Measurements from ENCODE around the gene ITGB7. TPM values are rescaled to one million over a fixed set of nuclear protein-coding genes. Genes with fewer than 3 reads are reported as not detected.

ITGB7 gene
- total and polyA plus RNA-seq, 12 donors: 0.55 to 8.4 (median 1.1) TPM

DNA sequence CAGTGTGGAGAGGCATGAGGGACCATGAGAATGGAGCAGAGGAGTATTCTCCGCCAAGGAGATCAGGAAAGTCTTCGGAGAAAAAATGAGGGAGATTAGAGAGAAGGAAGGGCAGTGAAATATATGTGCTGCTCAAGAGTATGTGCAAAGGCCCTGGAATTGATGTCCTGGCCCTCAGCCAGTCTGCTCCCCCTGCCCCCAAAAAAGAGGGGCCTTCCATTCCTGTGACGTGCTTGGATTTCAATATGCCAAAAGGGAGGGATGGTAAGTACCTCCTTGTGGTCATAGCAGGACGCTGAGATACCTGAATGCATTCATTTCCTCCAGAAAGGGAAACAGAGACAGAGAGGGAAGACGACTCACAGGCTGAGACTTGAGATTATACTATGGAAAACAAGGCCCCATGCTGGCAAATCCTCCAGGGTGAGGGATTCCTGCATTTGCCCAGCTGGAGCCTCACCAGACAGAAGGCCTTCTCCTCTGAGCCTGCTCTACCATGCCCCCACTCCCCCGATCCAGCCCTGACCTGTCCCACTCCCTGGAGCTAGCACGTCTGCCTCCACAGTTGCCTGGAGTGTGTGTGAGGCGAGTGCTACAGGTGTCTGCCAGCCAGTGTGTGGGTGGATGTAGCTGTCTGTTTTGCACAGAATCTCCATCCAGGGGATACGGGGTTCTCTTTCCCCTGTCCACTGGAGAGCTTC is 28.8 kb upstream of the ITGB7 start:
- intact Hi-C loops (cut with DNase I): no loop called here
- TF ChIP-seq, protein P1, sequence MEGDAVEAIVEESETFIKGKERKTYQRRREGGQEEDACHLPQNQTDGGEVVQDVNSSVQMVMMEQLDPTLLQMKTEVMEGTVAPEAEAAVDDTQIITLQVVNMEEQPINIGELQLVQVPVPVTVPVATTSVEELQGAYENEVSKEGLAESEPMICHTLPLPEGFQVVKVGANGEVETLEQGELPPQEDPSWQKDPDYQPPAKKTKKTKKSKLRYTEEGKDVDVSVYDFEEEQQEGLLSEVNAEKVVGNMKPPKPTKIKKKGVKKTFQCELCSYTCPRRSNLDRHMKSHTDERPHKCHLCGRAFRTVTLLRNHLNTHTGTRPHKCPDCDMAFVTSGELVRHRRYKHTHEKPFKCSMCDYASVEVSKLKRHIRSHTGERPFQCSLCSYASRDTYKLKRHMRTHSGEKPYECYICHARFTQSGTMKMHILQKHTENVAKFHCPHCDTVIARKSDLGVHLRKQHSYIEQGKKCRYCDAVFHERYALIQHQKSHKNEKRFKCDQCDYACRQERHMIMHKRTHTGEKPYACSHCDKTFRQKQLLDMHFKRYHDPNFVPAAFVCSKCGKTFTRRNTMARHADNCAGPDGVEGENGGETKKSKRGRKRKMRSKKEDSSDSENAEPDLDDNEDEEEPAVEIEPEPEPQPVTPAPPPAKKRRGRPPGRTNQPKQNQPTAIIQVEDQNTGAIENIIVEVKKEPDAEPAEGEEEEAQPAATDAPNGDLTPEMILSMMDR (IDR thresholded peaks at IDR 0.05): no peak
- DNase-seq (no peak), ATAC-seq (no peak)
- peaks cover 0 to 21% (median 0%) of the 10 kb centered on the region in 7 donors for H3K27me3 ChIP-seq
- H3K4me1 ChIP-seq: peaks cover 6 to 40% (median 33%) of the 10 kb centered on the region in 9 donors
- H3K27ac ChIP-seq: no peak overlapping the region
- no peaks in the 10 kb centered on the region for H3K9me3 ChIP-seq
- H3K4me3 ChIP-seq: no peak overlapping the region
- no peaks in the 10 kb centered on the region for H3K36me3 ChIP-seq
- WGBS, 2 donors: 81 to 83% methylated on average over 9 of the region's 9 CpGs

DNA sequence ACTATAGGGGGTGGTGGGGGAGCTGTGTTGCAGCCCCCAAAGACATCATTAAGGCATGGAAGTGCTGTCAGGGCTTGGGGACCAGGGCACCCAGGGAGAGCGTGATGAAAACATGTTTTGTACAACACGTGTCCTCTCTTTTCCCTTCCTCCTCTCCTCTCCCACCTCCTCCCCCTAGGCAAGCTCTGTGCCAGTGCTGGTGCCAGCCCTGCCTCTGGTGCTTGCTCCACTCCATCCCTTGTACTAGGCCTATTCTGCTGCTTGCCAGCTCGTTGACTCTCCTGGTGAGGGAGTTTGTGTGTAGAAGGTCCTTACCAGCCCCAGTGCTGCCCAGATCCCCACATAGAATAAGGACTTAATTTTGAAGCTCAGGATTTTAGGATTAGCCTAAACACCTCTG is 28.1 kb upstream of the ITGB7 start:
- no peak overlapping the region for H3K4me3 ChIP-seq
- H3K9me3 ChIP-seq: no peaks in the 10 kb centered on the region
- no peak for DNase-seq
- H3K4me1 ChIP-seq: peaks cover 6 to 40% (median 33%) of the 10 kb centered on the region in 9 donors
- no peak overlapping the region for H3K27ac ChIP-seq
- TF ChIP-seq, protein P1 (IDR thresholded peaks at IDR 0.05): no peak
- intact Hi-C loops (cut with DNase I): no loop called here
- no peaks in the 10 kb centered on the region for H3K36me3 ChIP-seq
- ATAC-seq: no peak
- 62 to 70% methylated on average over 3 of the region's 3 CpGs for WGBS, 2 donors
- H3K27me3 ChIP-seq: peaks cover 0 to 21% (median 0%) of the 10 kb centered on the region in 7 donors

DNA sequence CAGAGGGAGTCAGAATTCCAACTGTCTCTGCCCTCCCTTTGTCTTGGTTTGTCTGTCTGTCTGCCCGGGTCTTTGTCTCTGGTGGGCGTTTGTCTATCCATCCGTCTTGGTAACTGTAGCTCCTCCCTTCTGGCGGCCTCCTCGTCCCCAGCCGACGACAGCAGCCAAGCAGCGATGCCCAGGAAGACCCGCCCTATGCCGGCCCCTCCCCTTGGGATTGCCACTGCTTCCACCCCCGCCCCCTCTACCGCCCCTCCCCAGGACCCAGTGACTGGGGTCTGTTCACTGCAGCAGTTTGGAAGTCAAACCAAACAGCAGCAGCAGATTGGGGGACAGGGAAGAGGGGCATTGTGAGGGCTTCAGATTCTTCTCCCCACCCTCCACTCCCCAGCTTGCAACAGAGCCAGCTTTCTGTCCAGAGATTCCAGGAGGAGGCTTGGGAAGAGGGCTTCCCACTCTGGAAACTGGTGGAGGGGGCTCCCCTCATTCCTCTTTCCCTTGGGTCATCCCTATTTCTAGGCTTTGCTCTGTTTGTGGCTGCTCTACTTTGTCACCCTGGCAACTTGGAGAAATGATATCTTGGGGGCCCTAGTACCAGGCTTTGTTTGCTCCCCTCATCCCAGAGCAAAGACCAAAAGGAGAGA is 27.3 kb upstream of the ITGB7 start:
- Histone ChIP-seq H3K9me3 (no peaks in the 10 kb centered on the region), H3K36me3 (no peaks in the 10 kb centered on the region), H3K27ac (peak overlapping the region in 2 of 10 donors; percentile 36 to 44), H3K27me3 (peaks cover 0 to 21% (median 0%) of the 10 kb centered on the region in 7 donors), H3K4me1 (peaks cover 6 to 40% (median 33%) of the 10 kb centered on the region in 9 donors), H3K4me3 (no peak overlapping the region)
- TF ChIP-seq, protein P1 (IDR thresholded peaks at IDR 0.05): no peak
- ATAC-seq (no peak), DNase-seq (peak in 1 of 2 donors; percentile 48)
- 9% methylated on average over 12 of the region's 12 CpGs for WGBS, 2 donors
- intact Hi-C loops (cut with DNase I): no loop called here

DNA sequence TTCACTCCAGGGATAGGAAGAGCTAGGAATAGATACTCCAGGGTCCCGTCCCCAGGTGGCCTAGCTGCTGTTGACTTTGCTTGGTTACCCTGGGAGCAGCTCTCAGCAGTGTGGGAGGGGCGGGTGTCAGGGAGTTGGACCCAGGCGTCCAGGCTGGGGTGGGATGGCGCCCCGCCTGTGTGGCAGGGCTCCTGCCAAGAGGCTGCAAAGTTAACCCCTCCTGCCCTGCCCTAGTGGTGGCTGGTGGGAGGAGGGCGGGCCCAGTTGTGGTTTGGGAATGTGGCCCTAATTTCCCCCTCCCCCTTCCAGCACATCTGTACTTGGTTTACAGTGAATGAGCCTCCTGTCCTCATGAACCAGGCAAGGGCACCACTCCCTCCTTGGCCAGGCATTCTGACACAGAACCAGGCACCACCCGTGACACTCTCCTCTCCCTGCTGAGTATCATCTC is 26.6 kb upstream of the ITGB7 start:
- intact Hi-C loops (cut with DNase I): no loop called here
- H3K27me3 ChIP-seq: peaks cover 0 to 21% (median 0%) of the 10 kb centered on the region in 7 donors
- H3K4me3 ChIP-seq: peak overlapping the region in 1 of 10 donors; percentile 69
- 53 to 66% methylated on average over 7 of the region's 7 CpGs for WGBS, 2 donors
- TF ChIP-seq, protein P1 (IDR thresholded peaks at IDR 0.05): no peak
- peaks cover 6 to 40% (median 33%) of the 10 kb centered on the region in 9 donors for H3K4me1 ChIP-seq
- H3K9me3 ChIP-seq: no peaks in the 10 kb centered on the region
- no peaks in the 10 kb centered on the region for H3K36me3 ChIP-seq
- DNase-seq (no peak), ATAC-seq (peak in 1 of 8 donors; percentile 3)
- H3K27ac ChIP-seq: peak overlapping the region in 4 of 10 donors; percentile 16 to 70 (median 40)

Measured in heart right ventricle (tissue), 16 donors.